ENCODE results near the gene PRR5. TPM values are rescaled to one million over a fixed set of nuclear protein-coding genes. Genes with fewer than 3 reads are reported as not detected.

The PRR5 gene
- total RNA-seq, 1 experiment from 2014 or later: 11.8 TPM

DNA sequence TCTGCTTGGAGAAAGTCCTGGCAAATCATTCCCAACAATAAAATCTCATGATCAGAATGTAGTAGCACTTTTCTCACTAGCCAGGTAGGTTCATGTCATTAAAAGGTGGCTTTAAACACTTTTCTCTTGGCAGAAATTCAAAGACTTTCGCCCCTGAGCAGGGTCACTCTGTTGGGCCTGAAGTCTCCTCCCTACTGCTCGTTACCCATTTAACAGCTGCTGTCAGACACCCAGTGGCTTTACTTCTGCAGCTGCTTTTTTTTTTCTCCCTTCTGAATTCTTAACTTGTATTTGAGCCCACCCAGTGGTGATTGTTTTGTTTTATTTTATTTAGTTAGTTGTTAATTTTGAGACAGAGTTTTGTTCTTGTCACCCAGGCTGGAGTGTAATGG is 75.4 kb downstream of the PRR5 start:
- Mint-ChIP-seq H3K4me1 (peaks cover 11 to 15% of the 10 kb centered on the region in 2 experiments), H3K27me3 (ENCODE audit: low read depth) (no peaks in the 10 kb centered on the region), H3K4me3 (no peak overlapping the region), H3K27ac (peak overlapping the region in 2 of 3 experiments; percentile 22 to 47; a peak in 1 of 7 replicates), H3K9me3 (peaks cover 11 to 12% of the 10 kb centered on the region in 2 experiments), H3K36me3 (ENCODE audit: insufficient read depth in 1 of 3, low read depth in 3 of 3) (peaks cover 8 to 11% (median 10%) of the 10 kb centered on the region in 3 experiments)
- no peak overlapping the region for H2BK12ac ChIP-seq (ENCODE audit: insufficient read length, low read depth, low read length)
- no peak overlapping the region for H3K23ac ChIP-seq (ENCODE audit: insufficient read length, low read depth, low read length)
- H3K9ac ChIP-seq (ENCODE audit: extremely low read depth, insufficient read length, low read length): no peak overlapping the region
- H3K56ac ChIP-seq (ENCODE audit: insufficient read length, low read depth, low read length): no peak overlapping the region
- H4K20me1 ChIP-seq (ENCODE audit: control insufficient read depth, insufficient read depth, insufficient read length): no peaks in the 10 kb centered on the region
- no peak overlapping the region for H2BK20ac ChIP-seq (ENCODE audit: low read depth, low read length, poor library complexity, severe bottlenecking)
- no peak overlapping the region for H2BK120ac ChIP-seq (ENCODE audit: low read depth, low read length, poor library complexity, severe bottlenecking)
- H3K79me2 ChIP-seq (ENCODE audit: insufficient read depth, low read length): no peaks in the 10 kb centered on the region
- H3K9me3 ChIP-seq (ENCODE audit: control insufficient read depth, low read depth, low read length): no peaks in the 10 kb centered on the region
- H2AFZ ChIP-seq (ENCODE audit: low read length): no peak overlapping the region
- no peak overlapping the region for H4K91ac ChIP-seq (ENCODE audit: insufficient read length, low read depth, low read length)
- no peak overlapping the region for H3K4ac ChIP-seq (ENCODE audit: low read depth, low read length)
- H2BK5ac ChIP-seq (ENCODE audit: insufficient read length, low read length): no peak overlapping the region
- 0 out of 2 replicates have a peak, but pooled peaks cover 3% of the 10 kb centered on the region for H3K4me1 ChIP-seq (ENCODE audit: insufficient read depth, low read length)
- H3K14ac ChIP-seq (ENCODE audit: insufficient read depth, low read length): no peak overlapping the region
- no peaks in the 10 kb centered on the region for H3K79me1 ChIP-seq (ENCODE audit: insufficient read depth, low read depth, low read length, poor library complexity, severe bottlenecking)
- no peak overlapping the region for H3K4me2 ChIP-seq (ENCODE audit: insufficient read depth, insufficient read length, low read length)
- WGBS (ENCODE audit: extremely low coverage, insufficient read length, low lambda C conversion rate): no CpG with 5 or more reads among the region's 2 CpGs
- H3K23me2 ChIP-seq (ENCODE audit: insufficient read length, low read depth, low read length, poor library complexity, severe bottlenecking): no peaks in the 10 kb centered on the region
- no peak overlapping the region for H2BK15ac ChIP-seq (ENCODE audit: low read depth, low read length)
- H4K5ac ChIP-seq (ENCODE audit: insufficient read length, low read depth, low read length): no peak overlapping the region
- no peak overlapping the region for H3K18ac ChIP-seq (ENCODE audit: insufficient read length, low read depth, low read length)
- H4K8ac ChIP-seq (replicated peaks; ENCODE audit: insufficient read length, low read depth, low read length): no peak overlapping the region
- TF ChIP-seq, protein P1, sequence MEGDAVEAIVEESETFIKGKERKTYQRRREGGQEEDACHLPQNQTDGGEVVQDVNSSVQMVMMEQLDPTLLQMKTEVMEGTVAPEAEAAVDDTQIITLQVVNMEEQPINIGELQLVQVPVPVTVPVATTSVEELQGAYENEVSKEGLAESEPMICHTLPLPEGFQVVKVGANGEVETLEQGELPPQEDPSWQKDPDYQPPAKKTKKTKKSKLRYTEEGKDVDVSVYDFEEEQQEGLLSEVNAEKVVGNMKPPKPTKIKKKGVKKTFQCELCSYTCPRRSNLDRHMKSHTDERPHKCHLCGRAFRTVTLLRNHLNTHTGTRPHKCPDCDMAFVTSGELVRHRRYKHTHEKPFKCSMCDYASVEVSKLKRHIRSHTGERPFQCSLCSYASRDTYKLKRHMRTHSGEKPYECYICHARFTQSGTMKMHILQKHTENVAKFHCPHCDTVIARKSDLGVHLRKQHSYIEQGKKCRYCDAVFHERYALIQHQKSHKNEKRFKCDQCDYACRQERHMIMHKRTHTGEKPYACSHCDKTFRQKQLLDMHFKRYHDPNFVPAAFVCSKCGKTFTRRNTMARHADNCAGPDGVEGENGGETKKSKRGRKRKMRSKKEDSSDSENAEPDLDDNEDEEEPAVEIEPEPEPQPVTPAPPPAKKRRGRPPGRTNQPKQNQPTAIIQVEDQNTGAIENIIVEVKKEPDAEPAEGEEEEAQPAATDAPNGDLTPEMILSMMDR (conservative IDR thresholded peaks at IDR 0.05): no peak
- DNase-seq: no peak
- H3T11ph ChIP-seq (ENCODE audit: low read length): no peak overlapping the region
- H3K27me3 ChIP-seq (ENCODE audit: insufficient read depth, low read length): no peaks in the 10 kb centered on the region
- no peak overlapping the region for H3K27ac ChIP-seq (ENCODE audit: insufficient read length, low read depth, low read length)
- no peak overlapping the region for H2AK5ac ChIP-seq (ENCODE audit: insufficient read length, low read length)
